Measurements from ENCODE around the gene TRIM54. TPM values are rescaled to one million over a fixed set of nuclear protein-coding genes. Genes with fewer than 3 reads are reported as not detected.

TRIM54 gene
- total and polyA plus RNA-seq, 2 of the 8 experiments (the other 6 are each of a cell fraction or from before 2014, with no cell fraction given) = 3.9 to 5.8 TPM

DNA sequence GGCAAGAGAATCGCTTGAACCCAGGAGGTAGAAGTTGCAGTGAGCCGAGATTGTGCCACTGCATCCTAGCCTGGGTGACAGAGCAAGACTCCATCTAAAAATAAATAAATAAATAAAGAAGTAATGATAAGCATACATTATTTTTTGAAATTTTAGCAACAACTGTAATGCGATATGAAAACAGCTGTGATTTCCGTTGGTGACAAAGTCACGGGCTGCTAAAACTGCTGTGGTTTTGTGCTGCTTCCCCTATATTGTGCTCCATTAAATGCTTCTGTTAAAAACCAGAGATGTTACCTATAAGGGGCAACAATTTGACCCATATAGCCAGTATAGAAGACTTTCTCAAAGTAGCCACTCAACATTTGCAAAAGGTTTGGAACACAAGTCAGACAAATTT, 8.3 kb downstream of the TRIM54 start:
- Histone ChIP-seq H3K27me3 (replicated peaks in 1 of 4; ENCODE audit: control insufficient read depth in 3 of 4, extremely low read depth in 1 of 4, insufficient read depth in 3 of 4, low read length in 3 of 4) (no peaks in the 10 kb centered on the region; a peak in 1 of 7 replicates), H3K36me3 (ENCODE audit: control insufficient read depth in 2 of 4, insufficient read depth in 4 of 4, low read length in 3 of 4) (no peaks in the 10 kb centered on the region), H4K8ac (ENCODE audit: extremely low read depth, insufficient read depth, low read length) (no peak overlapping the region), H2BK15ac (ENCODE audit: low read length) (no peak overlapping the region), H3K4me1 (replicated peaks in 1 of 4; ENCODE audit: control insufficient read depth in 3 of 4, insufficient read depth in 4 of 4, low read length in 3 of 4) (peaks cover 0 to 5% (median 3%) of the 10 kb centered on the region in 4 experiments; a peak in 3 of 7 replicates), H3K9ac (replicated peaks in 1 of 4; ENCODE audit: extremely low read depth in 1 of 4, low read depth in 3 of 4, low read length in 3 of 4) (no peak overlapping the region), H2BK5ac (ENCODE audit: low read depth, low read length) (no peak overlapping the region), H2AFZ (ENCODE audit: low read length) (no peak overlapping the region), H4K5ac (ENCODE audit: insufficient read length, low read depth, low read length) (no peak overlapping the region), H2BK12ac (ENCODE audit: low read depth, low read length) (no peak overlapping the region), H2BK20ac (ENCODE audit: low read length) (no peak overlapping the region), H3K79me2 (ENCODE audit: control insufficient read depth in 1 of 2, insufficient read depth in 2 of 2, low read length in 2 of 2) (no peaks in the 10 kb centered on the region), H4K91ac (replicated peaks; ENCODE audit: insufficient read length, low read length) (no peak overlapping the region), H3K27ac (ENCODE audit: low read depth, low read length) (no peak overlapping the region), H2BK120ac (replicated peaks; ENCODE audit: low read depth, low read length) (no peak overlapping the region), H3K14ac (ENCODE audit: insufficient read length) (no peak overlapping the region), H3K9me3 (ENCODE audit: insufficient read depth in 2 of 2, low read depth in 1 of 2, low read length in 1 of 2) (no peaks in the 10 kb centered on the region), H3K79me1 (ENCODE audit: low read depth, low read length) (no peaks in the 10 kb centered on the region), H4K20me1 (replicated peaks in 1 of 2; ENCODE audit: control insufficient read depth in 1 of 2, insufficient read depth in 2 of 2, low read length in 2 of 2) (no peaks in the 10 kb centered on the region), H3K56ac (replicated peaks; ENCODE audit: insufficient read length, low read depth, low read length) (no peak overlapping the region), H3K23me2 (ENCODE audit: low read depth, low read length) (no peaks in the 10 kb centered on the region), H2AK5ac (ENCODE audit: low read depth, low read length) (no peak overlapping the region), H3K4me3 (ENCODE audit: extremely low read depth in 1 of 4, insufficient read depth in 2 of 4, low read depth in 3 of 4, low read length in 4 of 4) (no peak overlapping the region), H3K4ac (replicated peaks; ENCODE audit: insufficient read length, low read depth, low read length) (no peak overlapping the region), H3K18ac (ENCODE audit: extremely low read depth, low read length) (no peak overlapping the region), H3K4me2 (ENCODE audit: insufficient read depth in 1 of 2, low read depth in 2 of 2, low read length in 2 of 2) (no peak overlapping the region), H3K23ac (ENCODE audit: insufficient read length) (no peak overlapping the region)
- DNase-seq (ENCODE audit: low read depth in 1 of 2, low spot score in 2 of 2) (no peak), FAIRE-seq (no peak)
- POLR2A ChIA-PET (ENCODE audit: partially characterized antibody) = interaction anchor here (1.2 to 3.9 kb wide), 4 partner anchors 8 to 42 kb away, joined by 3 to 27 read pairs (median 10); partner anchors contain the start of genes SLC30A3 and TRIM54
- CTCF ChIA-PET (ENCODE audit: partially characterized antibody) = interaction anchor here (1.2 to 20.2 kb wide), 7 partner anchors 10 to 52 kb away, joined by 3 to 413 read pairs (median 32); partner anchors contain the start of genes DNAJC5G, SLC30A3 and TRIM54
- TF ChIP-seq BACH1 (IDR thresholded peaks at IDR 0.05; ENCODE audit: low read length) = no peak
- TF ChIP-seq SUZ12 (IDR thresholded peaks at IDR 0.05; ENCODE audit: low read length) = no peak
- TF ChIP-seq RBBP5 (IDR thresholded peaks at IDR 0.05; ENCODE audit: borderline replicate concordance, low read depth, low read length) = no peak
- WGBS, 2 experiments (ENCODE audit: extremely low coverage in 1 of 2, insufficient coverage in 1 of 2, insufficient read length in 1 of 2, insufficient replicate concordance in 2 of 2, low coverage in 1 of 2, low lambda C conversion rate in 2 of 2, missing lambda C conversion rate in 1 of 2) = 93% methylated on average over 5 of the region's 5 CpGs; no CpG with 5 or more reads in 1 of the 2 experiments

Measured in H1 (cell line).